Stimulated activated CD8-positive, alpha-beta memory T cell treated with anti-CD3 and anti-CD28 coated beads, Interleukin-7, amount 100 ng/mL, for 24 hours (primary cell): Measurements from ENCODE around the gene EYA2.

ENCODE experiments used
- DNase-seq: peaks from one replicate; pipeline ENCODE4 v3.0.0-alpha.2; 2020; ENCODE audit warnings: low read depth

EYA2 gene

DNA sequence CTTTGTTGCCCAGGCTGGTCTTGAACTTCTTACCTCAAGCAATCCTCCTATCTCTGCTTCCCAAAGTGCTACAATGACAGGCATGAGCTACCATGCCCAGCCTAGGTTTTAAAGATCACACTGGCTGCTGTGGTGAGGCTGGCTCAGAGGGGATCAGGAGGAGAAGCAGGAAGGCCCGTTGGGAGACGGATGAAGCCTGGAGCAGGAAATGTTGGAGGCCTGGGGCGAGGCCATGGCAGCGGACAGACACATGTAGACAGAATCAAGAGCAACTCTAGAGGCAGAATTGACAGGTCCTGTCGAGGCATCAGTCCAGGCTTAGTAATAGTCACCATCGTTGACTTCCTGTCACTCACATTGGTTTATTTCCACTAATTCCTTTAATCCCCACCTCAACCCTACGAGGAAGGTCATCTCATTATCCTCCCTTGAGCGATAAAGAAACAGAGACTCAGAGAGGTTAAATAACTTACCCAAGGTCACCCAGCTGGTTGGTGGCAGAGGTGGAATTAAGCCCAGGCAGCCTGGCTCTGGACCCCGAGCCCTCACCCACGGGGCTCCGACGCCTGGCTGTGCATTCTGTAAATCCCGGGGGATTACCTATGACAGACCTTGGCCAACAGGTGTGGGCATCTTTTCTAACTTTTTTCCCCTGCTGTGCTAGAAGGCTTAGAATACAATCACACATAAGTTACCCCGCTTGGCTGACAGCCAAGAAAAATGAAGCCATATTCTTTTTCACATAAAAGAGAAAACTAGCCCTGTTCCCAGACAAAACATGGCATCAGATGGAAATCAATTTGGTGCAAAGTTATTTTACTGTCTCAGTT, 113.4 kb downstream of the EYA2 start:
- DNase-seq: no peak

DNA sequence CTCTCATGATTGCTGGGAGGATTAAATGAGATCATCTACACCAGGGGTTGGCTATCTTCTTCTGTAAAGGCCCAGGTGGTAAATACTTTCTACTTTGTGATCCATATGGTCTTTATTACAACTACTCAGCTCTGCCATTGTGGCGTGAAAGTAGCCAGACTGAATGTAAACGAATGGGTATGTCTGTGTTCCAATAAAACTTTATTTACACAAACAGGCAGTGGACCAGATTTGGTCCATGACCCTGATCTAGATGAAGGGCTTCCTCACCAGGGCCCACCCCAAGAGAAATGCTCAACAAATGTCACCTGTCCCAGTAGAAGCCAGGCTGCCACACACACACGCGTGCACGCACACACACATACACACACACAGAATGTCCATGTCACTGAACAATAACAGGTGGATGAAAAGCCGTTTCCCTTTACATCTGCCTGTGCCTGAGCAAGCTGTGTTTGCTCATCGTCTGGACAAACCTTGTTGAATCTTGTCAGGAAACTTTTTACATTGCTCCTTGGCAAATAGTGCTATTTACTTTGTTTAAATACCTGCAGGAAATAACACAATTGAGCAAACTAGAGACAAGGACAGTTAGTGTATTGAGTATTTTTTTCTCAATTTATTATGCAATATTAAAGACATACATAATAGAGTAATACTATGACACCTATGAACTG, 114.3 kb downstream of the EYA2 start:
- no peak for DNase-seq

DNA sequence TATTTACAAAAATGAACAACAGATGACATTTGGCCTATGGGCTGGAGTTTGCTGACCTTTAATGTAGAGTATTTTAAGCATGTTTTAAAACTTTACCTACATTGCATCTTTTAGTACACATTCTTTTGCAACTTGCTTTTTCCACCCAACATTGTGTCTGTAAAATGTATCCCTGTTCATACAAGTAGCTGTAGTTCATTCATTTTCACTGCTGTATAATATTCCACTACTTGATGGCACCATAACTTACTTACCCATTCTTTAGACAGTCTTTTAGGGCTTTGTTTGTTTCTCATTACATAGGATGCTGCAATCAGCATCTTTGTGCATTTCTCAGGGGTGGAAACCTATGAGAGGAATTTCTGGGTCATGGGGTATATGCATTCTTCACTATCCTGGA, 115.1 kb downstream of the EYA2 start:
- no peak for DNase-seq

DNA sequence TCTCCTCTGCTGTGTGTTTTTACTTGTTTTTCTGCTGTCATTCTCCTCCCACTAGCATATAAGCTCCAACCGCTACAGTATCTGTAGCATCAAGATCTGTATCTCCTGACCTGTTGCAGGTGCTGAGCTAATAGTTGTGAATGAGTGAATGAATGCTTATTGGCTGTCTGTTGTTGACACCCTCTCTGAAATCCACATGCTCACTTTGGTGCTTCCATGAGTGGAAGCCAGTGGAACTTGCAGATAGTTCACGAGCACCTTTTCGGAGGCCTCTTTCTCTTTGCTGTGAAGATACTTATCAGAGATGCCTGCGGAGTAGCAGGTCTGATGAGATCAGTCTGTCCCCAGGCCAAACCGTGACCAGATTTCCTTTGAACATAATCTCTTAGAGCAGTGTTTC, 117.3 kb downstream of the EYA2 start:
- no peak for DNase-seq

DNA sequence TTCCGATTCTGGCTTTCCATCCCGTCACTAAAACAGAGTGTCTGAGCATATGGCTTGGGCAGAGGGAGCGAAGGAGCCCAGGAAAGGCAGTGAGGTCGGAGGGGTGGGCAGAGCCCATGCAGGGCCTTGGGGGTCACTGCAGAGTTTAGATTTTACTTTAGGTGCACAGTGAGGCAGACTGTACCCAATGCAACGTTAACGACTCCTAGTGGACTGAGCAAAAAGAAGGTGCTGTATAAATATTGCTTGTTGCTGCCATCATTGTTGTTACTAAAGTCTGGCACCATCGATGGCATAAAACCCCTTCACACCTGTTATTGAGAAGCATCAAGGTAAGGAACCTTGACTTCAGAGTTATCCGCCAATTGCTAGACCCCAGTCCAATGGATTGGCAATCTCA, 119.0 kb downstream of the EYA2 start:
- DNase-seq: no peak

DNA sequence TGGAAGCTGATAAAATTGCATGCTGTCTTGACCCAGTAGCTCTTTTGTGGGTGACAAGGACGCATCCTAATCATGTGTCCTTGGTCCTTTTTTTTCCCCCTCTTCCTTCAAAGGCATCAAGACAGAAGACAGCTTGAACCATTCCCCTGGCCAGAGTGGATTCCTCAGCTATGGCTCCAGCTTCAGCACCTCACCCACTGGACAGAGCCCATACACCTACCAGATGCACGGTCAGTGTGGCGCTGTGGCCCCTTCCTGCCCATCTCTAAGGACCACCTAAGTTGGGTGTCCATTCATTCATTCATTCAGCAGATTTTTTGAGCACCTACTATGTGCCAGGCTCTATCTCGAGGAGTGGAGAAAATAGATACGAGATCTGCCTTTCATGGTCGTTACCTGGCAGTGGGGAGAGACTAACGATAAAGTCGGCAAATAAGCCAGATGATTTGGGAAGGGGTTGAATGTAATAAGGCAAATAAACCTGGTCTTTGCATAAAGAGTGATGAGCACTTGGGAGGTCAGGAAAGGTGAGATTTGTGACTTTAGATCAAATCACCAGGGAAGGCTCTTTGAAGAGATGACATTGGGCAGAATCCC, 121.5 kb downstream of the EYA2 start:
- no peak for DNase-seq

DNA sequence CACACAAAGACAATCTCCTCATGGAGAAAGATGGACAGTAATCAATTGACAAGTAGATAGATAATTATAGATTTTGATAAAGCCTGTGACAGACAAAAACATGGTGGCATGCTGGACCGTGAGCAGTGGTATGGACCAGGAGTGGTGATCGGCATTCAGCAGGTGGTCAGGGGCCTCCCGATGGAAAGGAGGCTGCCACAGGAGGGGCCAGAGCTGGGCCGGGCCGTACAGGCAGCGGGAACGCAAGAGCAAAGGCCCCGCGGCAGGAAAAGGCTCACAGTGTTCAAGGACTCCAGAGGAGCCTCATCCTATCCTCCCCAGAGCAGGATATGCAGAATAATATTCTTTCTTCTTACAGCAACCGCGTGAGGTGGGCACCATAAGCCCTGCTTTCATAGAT, 123.7 kb downstream of the EYA2 start:
- DNase-seq: no peak

DNA sequence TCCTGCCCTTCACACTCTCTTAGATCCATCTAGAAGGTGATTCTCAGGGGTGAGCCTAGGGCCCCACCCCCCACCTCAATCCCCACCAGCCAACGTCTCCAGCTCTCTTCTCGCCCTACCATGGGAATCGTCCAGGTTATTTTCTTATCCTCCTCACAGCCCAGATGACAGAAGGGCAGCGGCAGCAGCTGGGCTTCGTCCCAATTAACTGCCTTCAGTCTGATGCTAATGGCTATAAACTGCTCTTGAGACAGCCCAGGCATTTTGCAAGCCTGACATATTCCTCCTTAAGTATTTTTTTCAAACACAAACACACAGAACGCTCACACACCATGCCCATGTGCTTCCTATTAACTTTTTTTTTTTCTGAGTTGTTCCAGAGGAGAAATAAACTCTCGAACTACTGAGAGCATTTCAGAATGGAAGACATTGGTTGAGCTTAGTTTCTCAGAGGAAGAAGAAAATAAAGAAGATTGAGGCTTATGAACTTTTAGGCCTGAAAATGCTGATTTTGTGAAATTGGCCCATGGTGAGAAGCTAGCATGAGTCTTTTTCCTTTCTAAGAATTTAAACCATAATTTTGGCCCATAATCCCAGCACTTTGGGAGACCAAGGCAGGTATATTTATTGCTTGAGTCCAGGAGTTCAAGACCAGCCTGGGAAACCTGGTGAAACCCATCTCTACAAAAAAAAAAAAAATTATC, 124.6 kb downstream of the EYA2 start:
- no peak for DNase-seq

DNA sequence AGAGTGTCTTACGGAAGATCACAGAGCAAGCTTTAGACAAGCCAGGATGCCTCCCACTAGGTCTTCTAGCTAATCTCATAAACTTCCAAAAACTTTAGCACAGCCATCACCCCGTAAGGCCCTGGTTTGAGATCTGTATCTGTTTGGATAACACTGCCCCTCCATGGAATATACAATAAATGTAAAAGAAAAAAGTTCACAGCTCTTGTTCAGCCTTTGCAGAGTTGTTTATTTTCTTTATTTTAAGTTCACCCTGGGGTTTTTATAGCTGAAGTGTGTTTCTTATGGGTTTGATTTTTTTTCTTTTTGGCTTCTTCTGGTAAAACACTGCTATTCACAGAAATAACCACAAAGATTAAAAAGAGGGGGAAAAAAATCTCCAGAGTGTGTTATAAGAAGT, 125.6 kb downstream of the EYA2 start:
- DNase-seq: no peak

DNA sequence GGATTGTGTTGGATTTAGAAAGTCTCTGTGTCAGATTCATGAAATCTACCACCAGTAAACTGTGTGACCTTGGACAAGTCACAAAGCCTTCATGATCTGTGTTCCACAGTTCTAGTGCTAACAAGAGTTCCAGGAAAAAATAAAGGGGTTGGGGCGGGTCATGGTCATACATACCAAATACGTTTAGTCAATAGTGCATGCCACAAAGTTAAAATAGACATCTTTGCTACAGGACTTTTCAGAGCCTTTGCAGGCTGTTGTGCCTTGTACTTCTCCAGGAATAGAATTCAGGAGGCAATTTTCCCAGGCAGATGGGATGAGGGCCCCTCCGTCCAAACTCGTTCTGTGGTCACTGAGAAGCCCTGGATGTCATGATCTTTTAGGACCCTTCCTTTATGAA, 127.2 kb downstream of the EYA2 start:
- no peak for DNase-seq

DNA sequence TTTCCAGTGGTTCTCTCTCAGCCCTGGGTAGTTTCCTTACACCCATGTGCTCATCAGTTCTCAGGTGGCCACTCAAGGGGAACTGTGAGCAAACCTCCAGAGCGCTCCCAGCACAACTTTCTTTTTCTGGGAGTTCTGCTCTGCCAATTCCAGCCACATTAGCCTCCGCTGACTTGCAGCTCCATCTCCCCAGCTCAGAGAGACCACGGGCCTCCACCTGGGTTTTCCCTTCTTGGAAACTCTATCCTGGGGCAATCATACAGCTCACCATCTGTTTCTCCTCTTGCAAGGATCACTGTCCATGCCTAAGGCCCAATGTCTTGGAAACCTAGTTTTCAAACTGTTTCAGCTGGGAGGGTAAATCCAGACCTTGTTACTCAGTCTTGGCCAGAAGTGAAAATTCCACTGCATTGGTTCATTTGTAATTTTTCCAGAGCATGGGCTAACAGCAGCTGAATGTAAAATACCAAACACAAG, 129.9 kb downstream of the EYA2 start:
- DNase-seq: no peak

DNA sequence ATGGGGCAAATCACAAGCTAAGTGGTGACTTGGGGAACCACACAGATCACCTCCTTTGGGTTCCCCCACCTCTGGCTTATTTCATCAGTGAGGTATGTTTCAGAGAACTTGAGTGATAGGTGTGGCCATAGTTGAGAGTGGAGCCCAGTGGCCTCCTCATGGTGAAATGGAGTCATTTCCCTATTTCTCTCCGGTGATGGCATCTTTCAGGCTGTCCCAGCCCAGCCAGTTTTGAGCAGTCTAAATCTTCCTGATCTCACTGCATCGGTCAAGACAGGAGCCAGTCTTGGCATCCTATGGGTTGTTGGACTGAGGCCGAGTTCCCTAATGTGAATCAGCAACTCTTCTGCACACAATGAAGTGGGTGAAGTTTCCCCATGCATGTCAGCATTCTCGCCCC, 132.4 kb downstream of the EYA2 start:
- no peak for DNase-seq

DNA sequence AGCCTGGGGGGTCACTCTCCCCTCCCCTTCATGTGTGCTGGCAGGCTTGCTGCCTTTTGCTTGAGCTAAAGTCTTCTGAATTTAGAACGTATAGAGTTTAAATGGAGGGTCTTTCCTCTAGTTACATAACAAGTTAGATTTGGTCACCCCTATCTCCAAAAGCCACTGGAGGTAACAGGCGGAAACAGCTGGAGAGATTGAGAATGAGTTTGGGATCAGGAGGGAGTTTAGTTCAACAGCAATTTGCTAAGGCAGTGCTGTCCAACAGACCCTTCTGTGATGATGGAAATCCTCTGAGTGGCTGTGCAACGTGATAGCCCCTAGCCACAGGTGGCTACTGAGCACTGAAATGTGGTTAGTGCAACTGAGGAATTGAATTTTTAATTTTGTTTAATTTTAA, 132.8 kb downstream of the EYA2 start:
- no peak for DNase-seq

DNA sequence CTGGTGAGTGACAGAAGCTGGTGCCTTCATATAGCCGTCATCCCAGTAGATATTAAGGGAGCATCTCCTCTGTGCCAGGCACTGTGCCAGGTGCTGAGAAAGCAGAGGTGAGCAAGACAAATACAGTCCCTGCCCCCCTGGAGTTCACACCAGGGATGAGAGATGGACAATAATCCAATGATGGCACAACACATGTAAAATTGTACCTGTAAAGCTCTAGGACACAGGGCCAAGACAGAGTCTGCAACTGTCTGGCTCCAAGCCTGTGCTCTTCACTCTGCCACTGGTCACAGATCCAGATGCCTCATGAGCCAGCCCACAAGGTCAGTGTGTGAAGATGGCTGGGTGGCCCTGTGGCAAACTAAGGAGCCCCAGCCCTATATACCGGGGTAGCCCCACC, 133.8 kb downstream of the EYA2 start:
- no peak for DNase-seq

DNA sequence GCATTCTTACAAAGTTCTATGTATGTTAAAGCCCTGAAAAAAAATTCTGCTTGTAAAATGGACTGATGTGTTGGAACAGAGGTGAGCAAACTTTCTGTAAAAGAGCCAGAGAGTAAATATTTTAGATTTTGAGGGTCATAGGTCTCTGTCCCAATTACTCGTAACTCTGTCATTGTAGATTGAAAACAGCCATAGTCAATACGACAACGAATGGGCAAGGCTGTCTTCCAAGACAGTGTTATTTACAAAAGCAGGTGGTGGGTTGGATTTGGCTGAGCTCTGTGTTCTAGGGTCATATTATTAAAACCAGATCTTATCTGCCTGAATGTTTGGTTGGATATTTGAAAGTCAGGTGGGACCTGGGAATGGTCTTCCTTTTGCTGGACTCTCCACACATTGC, 135.2 kb downstream of the EYA2 start:
- no peak for DNase-seq

DNA sequence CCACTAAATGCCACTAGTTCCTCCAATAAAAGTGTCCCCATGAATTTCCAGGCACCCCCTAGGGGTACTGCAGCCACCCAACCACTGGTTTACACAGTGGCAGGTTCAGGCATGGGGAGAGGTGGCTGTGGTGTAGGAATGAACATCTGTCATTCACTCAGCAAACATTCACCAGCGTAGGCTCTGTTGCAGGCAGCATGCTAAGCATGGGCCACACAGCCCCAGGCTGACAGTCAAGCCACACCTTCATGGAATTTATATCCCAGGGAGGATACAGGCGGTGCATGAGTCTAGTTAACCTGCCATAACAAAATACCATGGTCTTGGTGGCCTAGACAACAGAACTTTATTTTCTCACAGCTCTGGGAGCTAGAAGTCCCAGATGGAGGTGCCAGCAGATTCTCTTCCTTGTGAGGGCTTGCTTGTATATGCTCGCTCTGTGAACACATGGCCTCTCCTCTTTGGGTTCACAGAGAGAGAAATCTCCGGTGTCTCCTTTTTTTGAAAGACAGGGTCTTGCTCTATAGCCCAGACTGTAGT, 135.7 kb downstream of the EYA2 start:
- DNase-seq: no peak

DNA sequence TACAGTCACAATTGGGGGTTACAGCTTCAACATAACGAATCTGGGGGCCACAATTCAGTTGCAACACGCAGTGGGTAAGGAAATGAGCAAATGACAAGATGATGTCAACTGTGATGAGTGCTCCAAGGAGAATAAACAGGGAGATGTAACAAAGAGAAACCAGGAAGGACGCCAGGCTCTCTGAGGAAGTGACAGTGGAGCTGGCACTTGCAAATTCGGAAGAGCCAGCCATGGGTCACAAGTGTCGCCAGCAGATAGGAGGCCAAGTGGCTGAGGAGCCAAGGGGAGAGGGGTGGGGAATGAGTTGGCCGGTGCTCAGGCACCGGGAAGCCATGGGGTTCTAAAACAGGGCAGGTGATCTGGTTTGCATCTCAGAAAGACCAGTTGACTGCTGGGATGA, 136.4 kb downstream of the EYA2 start:
- no peak for DNase-seq

DNA sequence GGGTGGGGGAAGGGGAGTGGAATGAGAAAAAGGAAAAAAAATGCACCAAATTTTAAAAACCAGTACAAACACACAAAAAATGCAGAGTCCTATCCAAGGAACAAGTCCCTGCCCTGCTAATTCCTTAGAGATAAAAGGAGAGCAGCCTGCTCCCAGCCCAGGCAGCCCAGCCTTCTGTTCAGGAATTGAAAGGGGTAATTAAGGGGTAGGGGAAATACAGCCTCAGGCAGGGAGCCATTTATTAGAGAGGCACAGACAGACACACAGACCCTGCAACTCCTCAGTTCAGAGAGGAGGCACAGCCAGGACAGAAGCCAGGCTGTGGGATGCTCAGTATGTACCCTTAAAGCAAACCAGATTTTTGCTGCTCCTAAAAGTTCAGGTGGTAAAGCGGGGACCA, 137.2 kb downstream of the EYA2 start:
- no peak for DNase-seq

DNA sequence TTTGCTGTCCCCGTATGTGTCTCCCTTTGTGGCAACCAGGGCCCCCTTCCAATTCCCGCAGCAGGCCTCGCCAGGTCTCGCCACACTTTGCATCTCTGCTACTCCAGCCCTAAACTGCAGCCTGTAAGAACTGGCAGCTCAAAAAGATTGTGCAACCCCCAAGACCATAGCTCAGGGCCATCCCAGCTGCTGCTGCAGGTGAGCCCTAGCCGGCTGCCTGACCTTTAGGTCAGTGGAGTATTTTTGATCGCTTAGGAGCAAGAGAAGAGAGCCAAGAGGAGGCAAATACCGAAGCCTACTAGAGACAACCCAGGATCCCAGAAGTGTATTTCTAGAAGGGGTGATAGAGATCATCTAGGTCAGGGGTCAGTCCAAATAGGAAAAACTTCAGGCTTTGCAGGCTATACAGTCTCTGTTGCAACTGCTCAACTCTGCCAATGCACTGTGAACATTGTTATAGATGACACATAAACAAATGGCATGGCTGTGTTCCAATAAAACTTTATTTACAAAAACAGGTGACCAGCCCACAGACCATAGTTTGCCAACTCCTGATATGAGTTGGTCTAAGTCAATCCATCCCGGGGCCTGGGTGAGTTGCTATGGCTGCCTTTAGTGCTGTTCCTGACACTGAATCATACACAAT, 138.4 kb downstream of the EYA2 start:
- no peak for DNase-seq

DNA sequence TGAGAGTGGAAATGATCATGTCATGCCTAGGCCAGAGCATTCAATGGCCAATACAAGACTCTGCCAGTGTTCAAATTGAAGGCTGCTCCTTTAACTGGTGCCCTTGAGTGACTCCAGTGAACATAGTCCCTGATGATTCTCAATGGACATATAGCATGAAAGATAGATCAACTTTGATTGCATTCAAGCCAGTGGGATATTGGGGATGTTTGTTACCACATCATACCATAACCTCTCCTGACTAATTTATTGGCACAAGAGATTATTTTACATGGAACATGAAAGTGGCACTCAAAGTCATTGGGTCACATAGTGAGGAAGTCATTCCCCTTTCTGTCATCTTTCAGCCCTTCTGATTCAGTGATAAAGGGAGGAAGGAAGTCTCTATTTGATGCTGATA, 139.0 kb downstream of the EYA2 start:
- no peak for DNase-seq

DNA sequence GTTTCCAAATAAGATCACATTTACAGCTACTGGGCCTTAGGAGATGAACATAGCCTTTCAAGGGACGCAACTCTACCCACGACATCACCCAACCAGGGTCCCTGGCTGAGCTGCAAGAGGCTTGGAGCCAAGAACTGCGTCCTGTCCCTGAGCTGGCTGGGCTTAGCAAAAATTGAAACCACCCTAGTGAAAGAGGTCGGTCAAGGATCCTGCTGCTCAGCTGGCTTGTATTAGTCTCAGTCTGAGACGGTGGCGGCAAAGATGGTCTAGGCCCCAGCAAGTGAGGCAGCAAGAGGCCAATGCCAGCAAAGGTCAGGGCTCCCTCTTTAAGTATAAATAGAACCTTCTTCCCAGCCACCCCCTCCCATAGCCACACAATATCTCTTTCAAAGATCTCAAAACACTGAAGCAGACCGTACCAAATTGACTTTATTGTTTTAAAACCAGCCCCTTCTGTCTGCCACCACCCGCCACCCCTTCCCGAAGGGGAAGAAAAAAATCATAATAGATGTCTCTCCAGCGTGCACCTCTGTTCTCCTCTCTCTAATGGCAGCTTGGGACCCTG, 140.5 kb downstream of the EYA2 start:
- no peak for DNase-seq
